ENCODE data around the gene RAB27B. TPM values are rescaled to one million over a fixed set of nuclear protein-coding genes. Genes with fewer than 3 reads are reported as not detected.

RAB27B gene
- total and polyA plus RNA-seq, 2 of the 8 experiments (the other 6 are each of a cell fraction or from before 2014, with no cell fraction given), result 0.05 to 0.60 TPM

DNA sequence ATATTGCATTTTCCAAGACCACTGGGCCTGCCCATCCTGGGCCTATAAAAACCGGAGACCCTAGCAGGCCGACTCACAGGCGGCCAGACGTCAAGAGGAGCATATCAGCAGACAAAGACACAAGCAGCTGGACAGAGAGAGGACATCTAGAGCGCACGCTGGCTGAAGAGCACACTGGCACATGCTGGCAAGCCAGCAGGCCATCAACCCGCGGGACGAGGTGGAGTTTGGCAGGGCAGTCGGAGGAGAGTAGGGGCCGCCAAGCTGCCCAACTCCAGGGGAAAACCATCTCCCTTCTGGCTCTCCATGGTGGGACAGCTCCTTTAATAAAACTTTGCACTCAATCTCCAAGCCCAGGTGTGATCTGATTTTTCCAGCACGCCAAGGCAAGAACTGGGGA lies 36.6 kb upstream of the RAB27B start:
- ChIA-PET POLR2A (ENCODE audit: partially characterized antibody) (no interaction called here), CTCF (ENCODE audit: partially characterized antibody) (interaction anchor here (0.6 to 0.8 kb wide), 3 partner anchors 10 to 204 kb away, joined by 3 read pairs; no protein-coding TSS in a partner anchor)
- H3K18ac ChIP-seq (ENCODE audit: extremely low read depth, low read length), result no peak overlapping the region
- H2BK15ac ChIP-seq (ENCODE audit: low read length), result no peak overlapping the region
- DNase-seq (ENCODE audit: low read depth in 1 of 2, low spot score in 2 of 2) (no peak), FAIRE-seq (no peak)
- H4K5ac ChIP-seq (ENCODE audit: insufficient read length, low read depth, low read length), result no peak overlapping the region
- WGBS, 2 experiments (ENCODE audit: extremely low coverage in 1 of 2, insufficient coverage in 1 of 2, insufficient read length in 1 of 2, insufficient replicate concordance in 2 of 2, low coverage in 1 of 2, low lambda C conversion rate in 2 of 2, missing lambda C conversion rate in 1 of 2), result 94% methylated on average over 12 of the region's 12 CpGs; no CpG with 5 or more reads in 1 of the 2 experiments
- H3K9me3 ChIP-seq (ENCODE audit: insufficient read depth in 2 of 2, low read depth in 1 of 2, low read length in 1 of 2), result no peaks in the 10 kb centered on the region
- H3K79me2 ChIP-seq (ENCODE audit: control insufficient read depth in 1 of 2, insufficient read depth in 2 of 2, low read length in 2 of 2), result no peaks in the 10 kb centered on the region
- no peaks in the 10 kb centered on the region for H3K36me3 ChIP-seq (ENCODE audit: control insufficient read depth in 2 of 4, insufficient read depth in 4 of 4, low read length in 3 of 4)
- no peaks in the 10 kb centered on the region for H4K20me1 ChIP-seq (replicated peaks in 1 of 2; ENCODE audit: control insufficient read depth in 1 of 2, insufficient read depth in 2 of 2, low read length in 2 of 2)
- H3K27me3 ChIP-seq (replicated peaks in 1 of 4; ENCODE audit: control insufficient read depth in 3 of 4, extremely low read depth in 1 of 4, insufficient read depth in 3 of 4, low read length in 3 of 4), result no peaks in the 10 kb centered on the region
- H2BK12ac ChIP-seq (ENCODE audit: low read depth, low read length), result no peak overlapping the region
- H2BK20ac ChIP-seq (ENCODE audit: low read length), result no peak overlapping the region
- H3K27ac ChIP-seq (ENCODE audit: low read depth, low read length), result no peak overlapping the region
- H3K4me1 ChIP-seq (replicated peaks in 1 of 4; ENCODE audit: control insufficient read depth in 3 of 4, insufficient read depth in 4 of 4, low read length in 3 of 4), result no peaks in the 10 kb centered on the region
- no peak overlapping the region for H2BK5ac ChIP-seq (ENCODE audit: low read depth, low read length)
- no peak overlapping the region for H3K23ac ChIP-seq (ENCODE audit: insufficient read length)
- no peak overlapping the region for H4K8ac ChIP-seq (ENCODE audit: extremely low read depth, insufficient read depth, low read length)
- H2BK120ac ChIP-seq (replicated peaks; ENCODE audit: low read depth, low read length), result no peak overlapping the region
- H2AFZ ChIP-seq (ENCODE audit: low read length), result no peak overlapping the region; the same call in 1 of the 2 replicates
- no peaks in the 10 kb centered on the region for H3K79me1 ChIP-seq (ENCODE audit: low read depth, low read length)
- H3K23me2 ChIP-seq (ENCODE audit: low read depth, low read length), result no peaks in the 10 kb centered on the region
- H3K4ac ChIP-seq (replicated peaks; ENCODE audit: insufficient read length, low read depth, low read length), result no peak overlapping the region
- H3K56ac ChIP-seq (replicated peaks; ENCODE audit: insufficient read length, low read depth, low read length), result no peak overlapping the region
- no peak overlapping the region for H3K4me3 ChIP-seq (ENCODE audit: extremely low read depth in 1 of 4, insufficient read depth in 2 of 4, low read depth in 3 of 4, low read length in 4 of 4)
- H3K4me2 ChIP-seq (ENCODE audit: insufficient read depth in 1 of 2, low read depth in 2 of 2, low read length in 2 of 2), result no peak overlapping the region
- no peak overlapping the region for H3K14ac ChIP-seq (ENCODE audit: insufficient read length)
- no peak overlapping the region for H4K91ac ChIP-seq (replicated peaks; ENCODE audit: insufficient read length, low read length)
- H3K9ac ChIP-seq (replicated peaks in 1 of 4; ENCODE audit: extremely low read depth in 1 of 4, low read depth in 3 of 4, low read length in 3 of 4), result no peak overlapping the region
- no peak overlapping the region for H2AK5ac ChIP-seq (ENCODE audit: low read depth, low read length)
- TF ChIP-seq, protein P1, sequence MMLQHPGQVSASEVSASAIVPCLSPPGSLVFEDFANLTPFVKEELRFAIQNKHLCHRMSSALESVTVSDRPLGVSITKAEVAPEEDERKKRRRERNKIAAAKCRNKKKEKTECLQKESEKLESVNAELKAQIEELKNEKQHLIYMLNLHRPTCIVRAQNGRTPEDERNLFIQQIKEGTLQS (IDR thresholded peaks at IDR 0.05; ENCODE audit: insufficient read depth, low read depth, low read length), result no peak
- no peak for TF ChIP-seq CHD2 (IDR thresholded peaks at IDR 0.05; ENCODE audit: low read length)
- TF ChIP-seq KDM5A (IDR thresholded peaks at IDR 0.05; ENCODE audit: low read length), result no peak
- no peak for TF ChIP-seq USF2 (IDR thresholded peaks at IDR 0.05; ENCODE audit: low read length)
- TF ChIP-seq EP300 (IDR thresholded peaks at IDR 0.05; ENCODE audit: borderline replicate concordance in 1 of 2, low read depth in 2 of 2, low read length in 2 of 2), result no peak
- no peak for TF ChIP-seq CBX8 (IDR thresholded peaks at IDR 0.05; ENCODE audit: borderline replicate concordance, low read depth, low read length)
- TF ChIP-seq JUND (IDR thresholded peaks at IDR 0.05; ENCODE audit: low read length), result no peak
- TF ChIP-seq JUN (IDR thresholded peaks at IDR 0.05; ENCODE audit: low read depth, low read length), result no peak
- no peak for TF ChIP-seq HDAC2 (IDR thresholded peaks at IDR 0.05; ENCODE audit: borderline replicate concordance in 1 of 2, low read depth in 2 of 2, low read length in 2 of 2)
- no peak for TF ChIP-seq NRF1 (IDR thresholded peaks at IDR 0.05; ENCODE audit: low read depth, low read length)
